Right hindlimb (tissue), 1 donor: ENCODE measurements around the gene CAPN10.

Experiments
- DNase-seq: peaks from one replicate; pipeline ENCODE4 v3.0.0-alpha.2; 2018

CAPN10 gene

DNA sequence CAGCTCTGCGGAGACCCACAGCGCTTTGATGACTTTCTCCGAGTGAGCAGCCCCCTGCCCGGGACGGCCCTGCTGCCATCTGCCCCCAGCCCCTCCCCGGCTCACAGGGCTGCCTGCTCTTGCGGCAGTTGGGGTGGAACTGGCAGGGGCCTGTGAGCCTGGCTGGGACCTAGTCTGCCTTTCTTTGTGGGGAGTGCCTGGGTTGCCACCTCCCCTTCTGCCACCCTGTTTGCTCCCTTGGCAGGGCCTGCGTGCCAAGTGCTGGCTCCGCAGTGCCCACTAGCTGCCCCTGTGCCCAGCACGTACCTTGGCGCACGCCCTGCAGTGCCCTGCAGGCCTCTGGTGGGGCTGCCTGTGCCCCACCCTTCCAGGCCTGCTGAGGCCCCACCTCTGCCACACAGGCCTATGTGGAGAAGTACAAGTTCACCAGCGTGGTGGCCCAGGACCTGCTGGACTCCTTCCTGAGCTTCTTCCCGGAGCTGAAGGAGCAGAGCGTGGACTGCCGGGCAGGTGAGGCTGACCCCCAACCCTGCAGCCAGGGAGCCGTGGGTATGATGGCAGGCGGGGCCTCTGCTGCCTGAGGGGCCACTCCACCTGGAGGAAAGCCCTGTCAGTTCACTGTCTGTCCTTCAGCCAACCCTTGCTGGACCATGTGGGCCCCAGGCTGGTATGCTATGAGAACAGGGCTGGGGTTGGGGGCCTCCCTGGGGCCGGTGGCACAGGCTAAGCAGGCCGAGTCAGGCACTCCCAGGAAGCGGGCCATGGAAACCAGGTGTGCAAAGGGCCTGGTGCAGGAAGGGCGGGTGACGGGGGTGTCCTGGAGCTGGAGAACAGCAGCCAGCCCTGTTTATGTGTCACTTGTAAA lies 11.2 kb upstream of the CAPN10 start:
- no peak for DNase-seq

- no peak for DNase-seq
Observed at GRCh38 chr2:240576036-240576435, 10.5 kb upstream of the CAPN10 start.

DNA sequence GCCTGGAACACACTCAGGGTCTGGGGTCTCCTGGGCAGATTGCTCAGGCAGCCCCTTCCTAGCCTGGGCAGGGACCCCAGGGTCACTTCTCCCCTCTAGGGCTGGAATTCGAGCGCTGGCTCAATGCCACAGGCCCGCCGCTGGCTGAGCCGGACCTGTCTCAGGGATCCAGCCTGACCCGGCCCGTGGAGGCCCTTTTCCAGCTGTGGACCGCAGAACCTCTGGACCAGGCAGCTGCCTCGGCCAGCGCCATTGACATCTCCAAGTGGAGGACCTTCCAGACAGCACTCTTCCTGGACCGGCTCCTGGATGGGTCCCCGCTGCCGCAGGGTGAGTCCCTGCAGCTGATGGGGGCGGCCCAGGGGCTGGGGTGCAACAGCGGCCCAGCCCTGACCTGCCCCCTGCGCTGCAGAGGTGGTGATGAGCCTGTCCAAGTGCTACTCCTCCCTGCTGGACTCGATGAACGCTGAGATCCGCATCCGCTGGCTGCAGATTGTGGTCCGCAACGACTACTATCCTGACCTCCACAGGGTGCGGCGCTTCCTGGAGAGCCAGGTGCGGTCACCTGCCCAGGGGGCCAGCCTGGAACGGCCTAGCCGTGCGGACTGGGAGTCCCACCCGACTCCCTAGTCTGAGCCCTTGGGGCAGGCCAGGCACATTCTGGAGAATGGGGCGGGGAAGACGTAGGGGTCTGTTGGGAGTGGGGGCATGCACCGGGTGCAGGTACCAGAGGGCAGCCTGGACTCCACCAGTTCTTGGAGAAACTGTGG lies 9.9 kb upstream of the CAPN10 start:
- DNase-seq: no peak

- DNase-seq: no peak
Observed at GRCh38 chr2:240577281-240578109, 9.0 kb upstream of the CAPN10 start.

GRCh38 chr2:240578110-240578450 lies 8.5 kb upstream of the CAPN10 start:
- no peak for DNase-seq

- DNase-seq: no peak
Observed at GRCh38 chr2:240578488-240578887, 8.0 kb upstream of the CAPN10 start.

DNA sequence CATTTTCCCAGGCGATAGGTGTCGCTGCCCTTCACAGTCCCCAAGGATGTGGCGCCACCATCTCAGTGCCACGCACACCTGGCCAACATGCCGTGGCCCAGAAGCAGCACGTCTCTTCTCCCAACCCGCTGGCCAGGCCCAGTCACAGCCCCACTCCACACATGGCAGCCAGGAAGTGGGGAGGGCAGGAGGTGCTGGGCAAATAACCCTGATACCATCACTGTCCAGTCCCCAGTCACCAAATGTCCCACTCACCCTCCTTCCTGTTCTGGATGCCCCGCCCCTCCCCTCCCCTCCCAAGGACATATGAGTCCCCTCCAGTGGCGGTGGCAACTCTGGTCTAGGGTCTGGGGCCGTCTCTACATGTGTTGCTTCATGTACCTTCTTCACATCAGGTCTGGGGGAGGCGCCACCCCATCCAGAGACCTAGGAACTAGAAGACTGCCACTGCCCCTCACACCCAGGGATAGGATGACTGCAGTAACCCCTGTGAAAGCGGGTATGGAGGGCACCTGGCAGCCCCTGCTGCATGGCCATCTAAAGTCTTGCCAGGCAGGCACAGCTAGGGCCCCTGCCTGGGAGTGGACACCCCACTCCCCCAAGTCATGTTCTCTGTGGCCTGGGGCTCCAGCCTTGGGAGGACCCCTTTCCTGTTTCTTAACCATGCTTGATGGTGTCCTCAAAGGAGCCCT lies 7.3 kb upstream of the CAPN10 start:
- no peak for DNase-seq

- DNase-seq: no peak
Observed at GRCh38 chr2:240579771-240580614, 6.5 kb upstream of the CAPN10 start.

DNA sequence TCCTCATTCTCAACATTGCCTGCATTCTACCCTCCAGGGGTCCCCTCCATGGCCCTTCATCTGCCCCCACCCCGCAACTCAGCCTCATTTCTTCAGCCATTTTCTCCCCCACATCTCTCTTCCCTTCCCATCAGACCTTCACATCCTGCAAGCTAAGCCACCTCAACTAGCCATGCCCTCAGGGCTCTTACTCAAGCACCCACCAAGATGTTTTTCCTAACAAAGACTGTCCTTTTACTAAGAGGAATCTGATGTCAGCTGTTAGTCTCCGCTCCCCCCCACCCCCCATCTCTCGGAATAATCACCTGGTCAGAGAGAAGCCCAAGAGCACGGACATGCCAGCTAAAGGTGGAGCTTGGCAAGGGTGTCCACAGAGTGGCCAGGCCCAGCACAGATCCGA lies 4.7 kb upstream of the CAPN10 start:
- DNase-seq: no peak

DNA sequence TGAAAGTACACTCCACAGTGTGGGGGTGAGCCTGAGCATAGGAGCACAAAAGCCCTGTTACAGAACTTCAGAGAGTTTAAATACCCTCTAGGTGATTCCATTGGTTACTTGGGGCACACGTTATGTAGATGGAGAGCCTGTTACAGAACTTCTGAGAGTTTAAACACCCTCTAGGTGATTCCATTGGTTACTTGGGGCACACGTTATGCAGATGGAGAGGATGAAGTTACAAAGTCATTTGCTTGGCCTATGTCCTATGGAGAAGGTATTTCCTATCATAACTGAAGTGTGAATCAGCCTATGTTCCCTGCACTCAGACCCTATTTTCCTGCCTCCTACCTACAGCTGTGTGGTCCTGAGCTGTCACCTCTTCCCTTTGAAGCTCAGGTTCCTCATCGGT lies 3.8 kb upstream of the CAPN10 start:
- DNase-seq: no peak

DNA sequence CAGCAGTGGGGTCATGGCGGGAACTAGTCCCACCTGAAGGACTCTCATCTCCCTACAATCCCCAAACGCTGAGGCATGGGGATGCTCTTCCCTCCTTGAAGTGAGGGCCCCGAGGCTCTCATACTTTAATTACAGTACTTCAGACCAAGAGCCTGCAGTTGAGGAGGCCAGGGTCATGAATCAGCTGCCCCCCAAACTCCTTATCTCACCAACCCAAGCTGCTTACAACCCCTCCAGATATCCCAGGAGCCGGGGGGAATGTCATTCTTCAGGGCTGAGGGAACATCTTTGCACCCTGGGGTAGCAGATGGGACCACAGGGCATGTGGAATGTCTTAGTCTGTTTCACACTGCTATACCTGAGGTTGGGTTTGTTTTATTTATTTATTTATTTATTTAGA lies 2.8 kb upstream of the CAPN10 start:
- no peak for DNase-seq

- DNase-seq: no peak
Observed at GRCh38 chr2:240584486-240585031, 2.0 kb upstream of the CAPN10 start.

DNA sequence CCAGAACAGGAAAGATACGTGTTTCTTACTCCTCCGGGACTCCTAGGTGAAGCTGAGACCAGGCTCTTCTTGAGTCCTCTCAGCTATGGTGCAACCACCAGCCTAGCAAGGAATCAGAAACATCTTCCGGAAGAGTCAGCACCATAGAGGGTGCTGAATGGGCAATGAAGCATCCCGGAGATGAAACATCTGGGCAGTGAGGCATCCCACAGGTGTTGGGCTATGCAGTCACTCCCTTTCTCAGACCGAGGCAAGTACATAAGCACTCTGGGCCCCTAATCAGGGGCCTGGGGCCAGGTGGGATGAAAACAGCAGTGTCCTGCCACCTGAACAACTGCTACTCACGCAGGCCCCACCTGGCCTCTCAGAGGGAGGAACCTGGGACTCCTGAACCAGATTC lies 1.4 kb upstream of the CAPN10 start:
- DNase-seq: no peak

DNA sequence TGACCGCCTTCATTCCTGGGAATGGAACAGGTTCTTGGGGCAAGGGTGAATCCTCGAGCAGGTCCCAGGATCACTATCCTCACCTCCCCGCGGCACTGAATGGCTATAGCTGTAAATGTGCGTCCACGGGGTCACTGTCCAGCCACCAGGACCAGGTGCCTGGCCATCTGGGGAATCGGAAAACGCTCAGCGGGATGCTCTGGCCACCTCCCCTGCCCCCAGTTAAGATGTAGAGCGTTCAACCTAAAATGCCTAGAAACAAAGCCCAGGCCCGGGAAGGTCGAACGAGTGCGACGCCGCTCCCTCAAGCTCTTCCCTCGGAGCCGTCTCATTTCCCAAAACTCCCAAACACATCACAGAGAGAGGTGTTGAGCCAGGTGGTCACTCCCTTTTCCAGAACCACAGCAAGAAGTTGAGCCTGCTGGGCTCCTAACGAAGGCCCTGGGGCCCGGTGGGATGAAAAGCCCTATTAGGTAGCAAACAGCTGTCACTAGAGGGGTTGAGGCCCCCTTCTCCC lies 795 bp upstream of the CAPN10 start:
- DNase-seq: no peak

DNA sequence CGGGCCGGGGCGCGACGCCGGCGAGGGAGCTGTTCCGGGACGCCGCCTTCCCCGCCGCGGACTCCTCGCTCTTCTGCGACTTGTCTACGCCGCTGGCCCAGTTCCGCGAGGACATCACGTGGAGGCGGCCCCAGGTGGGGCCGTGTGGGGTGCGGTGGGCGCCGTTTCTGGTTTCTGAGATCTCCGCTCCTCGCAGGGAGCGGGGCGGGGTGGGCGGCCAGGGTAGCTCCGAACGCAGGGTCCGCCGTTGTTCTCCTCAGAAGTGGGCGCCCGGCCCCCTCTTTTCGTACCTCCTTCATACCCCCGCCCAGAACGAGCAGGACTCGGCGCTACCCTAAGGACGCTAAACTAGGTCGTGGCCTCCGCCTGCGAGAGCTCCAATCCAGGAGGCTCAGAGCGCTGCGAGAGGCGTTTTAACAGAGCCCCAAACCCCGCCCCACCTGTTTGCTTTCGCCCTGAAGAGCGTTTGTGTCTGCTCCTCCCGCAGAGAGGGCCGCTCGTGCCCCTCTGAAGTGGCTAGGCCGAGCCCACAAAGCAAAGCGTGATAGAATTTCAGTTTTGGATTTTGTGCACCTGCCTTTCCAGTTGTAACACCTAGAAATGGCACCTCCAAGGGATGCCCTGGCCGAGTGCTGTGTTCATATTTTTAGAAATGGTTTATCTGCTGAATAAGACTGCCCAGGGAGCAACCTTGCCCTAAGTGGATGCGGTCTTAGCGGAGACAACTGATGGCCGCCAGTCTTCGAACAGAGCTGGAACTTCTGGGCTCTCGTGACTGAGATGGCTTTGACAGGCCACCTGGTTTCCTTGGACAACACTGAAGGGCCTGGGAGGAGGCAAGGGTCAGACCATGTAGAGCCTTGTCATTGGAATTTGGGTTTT lies 626 bp downstream of the CAPN10 start:
- DNase-seq: no peak

DNA sequence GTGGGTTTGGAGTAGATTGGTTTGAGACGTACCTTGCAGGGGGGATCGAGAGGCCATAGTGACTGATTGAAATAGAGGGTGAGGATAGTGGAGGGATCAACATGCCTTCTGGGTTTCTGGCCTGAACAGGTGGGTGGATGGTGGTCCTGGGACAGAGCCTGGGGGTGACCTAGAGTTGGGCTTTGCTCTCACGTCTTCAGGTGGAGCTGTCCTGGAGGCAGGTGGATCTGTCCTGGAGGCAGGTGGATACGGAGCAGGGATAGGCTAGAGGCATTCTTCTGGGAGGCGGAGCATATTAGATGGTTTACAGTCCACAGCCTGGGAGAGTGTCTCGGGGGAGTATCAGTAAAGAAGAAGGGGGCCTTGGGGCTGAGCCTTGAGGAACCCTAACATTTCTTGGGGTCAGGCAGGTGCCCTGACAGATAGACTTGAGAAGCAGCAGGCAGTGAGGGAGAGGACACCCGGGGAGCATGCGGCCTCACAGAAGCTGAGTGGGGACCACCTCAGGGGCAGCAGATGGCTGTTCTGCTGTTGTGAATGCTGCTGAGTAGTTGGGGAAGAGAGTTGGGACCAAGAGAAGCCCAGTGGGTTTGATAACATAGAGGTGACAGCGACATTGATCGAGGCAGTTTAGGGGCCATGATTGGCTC lies 1.6 kb downstream of the CAPN10 start:
- no peak for DNase-seq

DNA sequence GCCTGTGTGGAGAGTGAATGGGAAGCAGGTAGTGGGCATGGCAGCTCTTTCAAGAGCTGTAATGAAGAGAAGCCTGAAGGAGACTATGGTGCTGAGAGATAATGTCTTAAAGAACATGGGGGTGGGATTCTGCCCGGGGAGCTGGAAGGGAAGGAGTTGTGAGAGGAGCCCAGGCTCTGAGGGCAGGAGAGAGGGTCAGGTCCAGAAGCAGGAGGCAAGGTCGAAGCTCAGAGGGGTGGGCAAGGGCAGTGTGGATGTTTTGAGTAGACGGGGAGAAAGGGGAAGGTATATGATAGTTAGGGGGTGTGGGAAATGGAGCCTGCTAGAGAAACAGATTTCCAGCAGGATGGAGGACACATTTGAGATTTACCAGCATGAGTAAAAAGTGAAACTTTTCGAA lies 2.1 kb downstream of the CAPN10 start:
- DNase-seq: no peak

DNA sequence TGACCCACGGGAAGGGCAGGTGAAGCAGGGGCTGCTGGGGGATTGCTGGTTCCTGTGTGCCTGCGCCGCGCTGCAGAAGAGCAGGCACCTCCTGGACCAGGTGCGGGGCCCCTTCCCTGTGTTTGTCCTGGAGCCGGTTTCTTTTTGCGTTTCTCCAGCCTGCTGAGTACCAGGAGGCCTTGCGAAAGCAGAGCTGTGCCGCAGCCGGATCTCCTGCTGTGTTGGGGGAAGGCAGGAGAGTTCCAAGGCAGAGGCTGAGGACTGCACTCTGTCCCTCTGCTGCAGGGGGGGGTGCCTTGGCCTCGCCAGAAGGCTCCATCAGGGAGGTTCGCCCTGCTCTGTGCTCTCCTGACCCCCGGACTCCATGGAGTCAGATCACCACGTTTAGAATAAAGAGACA lies 2.8 kb downstream of the CAPN10 start:
- no peak for DNase-seq

DNA sequence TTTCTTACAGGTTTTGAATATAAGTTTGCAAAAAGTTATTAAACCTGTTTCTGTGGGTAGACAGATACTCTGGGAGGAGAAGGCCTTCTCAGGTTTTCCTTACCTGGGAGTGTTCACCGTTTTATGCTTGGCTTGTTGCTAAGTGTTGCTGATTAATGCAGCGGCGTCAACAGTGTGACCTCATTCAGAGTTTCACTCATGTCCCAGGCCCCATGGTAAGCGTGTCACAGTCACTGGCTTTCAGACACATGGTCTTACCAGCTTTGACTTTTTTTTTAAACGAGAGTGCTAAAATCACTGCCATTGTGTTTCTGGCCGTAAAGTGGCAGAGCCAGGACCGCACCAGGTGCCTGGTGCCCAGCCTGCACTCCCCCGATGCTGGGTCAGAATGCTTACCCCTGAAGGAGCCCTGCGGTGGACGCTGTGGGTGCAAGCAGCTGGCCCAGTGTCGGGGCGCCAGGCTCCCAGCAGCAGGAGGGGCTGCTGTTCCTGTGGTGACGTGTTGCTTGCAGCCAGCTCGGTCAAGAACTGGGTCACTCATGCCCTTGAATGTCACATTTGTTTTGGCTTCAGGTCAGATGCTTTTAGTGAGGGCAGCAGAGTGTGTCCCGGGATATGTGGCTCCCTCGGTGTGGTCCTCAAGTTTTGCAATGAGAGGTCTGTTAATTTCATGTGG lies 3.5 kb downstream of the CAPN10 start:
- no peak for DNase-seq
